Panc1 (cell line): ENCODE data around the gene ZNF140.

ENCODE experiments used
- CTCF ChIP-seq: fragments of 450-650 bp; IDR thresholded peaks from 2 replicates; pipeline ENCODE4 v1.5.1; 2017; ENCODE audit warnings: mild to moderate bottlenecking
- POLR2AphosphoS5 ChIP-seq: IDR thresholded peaks from 2 replicates; pipeline ENCODE4 v1.6.1; 2012; ENCODE audit warnings: mild to moderate bottlenecking, low read depth, low read length, moderate library complexity
- REST ChIP-seq, 2 experiments: IDR thresholded peaks; 2 replicates each; pipeline ENCODE4 v1.6.1; 2011 to 2012; ENCODE audit warnings: low read depth in 2 of 2, control low read depth in 1 of 2, low read length in 1 of 2, mild to moderate bottlenecking in 1 of 2, moderate library complexity in 1 of 2; ENCODE audit not compliant: insufficient read depth in 1 of 2
- SIN3A ChIP-seq: IDR thresholded peaks from 2 replicates; pipeline ENCODE4 v1.6.1; 2012; ENCODE audit warnings: low read depth, mild to moderate bottlenecking, low read length, moderate library complexity, borderline replicate concordance; ENCODE audit not compliant: insufficient read depth
- TCF7L2 ChIP-seq: IDR thresholded peaks from 2 replicates; pipeline ENCODE4 v1.6.1; 2011; ENCODE audit warnings: mild to moderate bottlenecking, low read depth, low read length, inconsistent platforms

DNA sequence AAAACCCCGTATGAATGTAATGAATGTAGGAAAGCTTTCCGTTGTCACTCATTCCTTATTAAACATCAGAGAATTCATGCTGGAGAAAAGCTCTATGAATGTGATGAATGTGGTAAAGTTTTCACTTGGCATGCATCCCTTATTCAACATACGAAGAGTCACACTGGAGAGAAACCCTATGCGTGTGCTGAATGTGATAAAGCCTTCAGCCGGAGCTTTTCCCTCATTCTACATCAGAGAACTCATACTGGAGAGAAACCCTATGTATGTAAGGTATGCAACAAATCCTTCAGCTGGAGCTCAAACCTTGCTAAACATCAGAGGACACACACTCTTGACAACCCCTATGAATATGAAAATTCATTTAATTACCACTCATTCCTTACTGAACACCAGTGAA is 25.5 kb downstream of the ZNF140 start:
- TF ChIP-seq CTCF: no peak
- no peak for TF ChIP-seq POLR2AphosphoS5
- TF ChIP-seq SIN3A: no peak
- TF ChIP-seq REST (IDR thresholded peaks at IDR 0.05; ENCODE audit: insufficient read depth in 1 of 2, low read depth in 2 of 2, low read length in 1 of 2): no peak
- no peak for TF ChIP-seq TCF7L2
